Activated naive CD4-positive, alpha-beta T cell treated with anti-CD3 and anti-CD28 coated beads, Interleukin-2, amount 50 U/mL, for 24 hours (primary cell): Measurements from ENCODE around the gene DEPP1.
"Not testable (repeated sequence)": the region's sequence is repeated elsewhere in the genome, so short reads cannot be mapped to it uniquely, and the experiment has no call there.

Experiments
- H3K27ac Mint-ChIP-seq: one replicate; pipeline ENCODE4 v1.8.0; 2021; ENCODE audit warnings: mild to moderate bottlenecking, mixed read lengths
- H3K27me3 Mint-ChIP-seq: one replicate; pipeline ENCODE4 v1.8.0; 2021; ENCODE audit warnings: mixed read lengths
- H3K36me3 Mint-ChIP-seq: one replicate; pipeline ENCODE4 v1.8.0; 2021; ENCODE audit warnings: mixed read lengths
- H3K4me1 Mint-ChIP-seq: one replicate; pipeline ENCODE4 v1.8.0; 2021; ENCODE audit warnings: mixed read lengths
- H3K4me3 Mint-ChIP-seq: one replicate; pipeline ENCODE4 v1.8.0; 2021; ENCODE audit warnings: mild to moderate bottlenecking, mixed read lengths
- H3K9me3 Mint-ChIP-seq: one replicate; pipeline ENCODE4 v1.8.0; 2021; ENCODE audit warnings: mixed read lengths

DEPP1 gene

GRCh38 chr10:44978570-44979280 lies at the start of gene DEPP1:
Gene DEPP1 (minus strand): TSS chr10:44978809. CDS start chr10:44978030, 779 bp downstream.
- H3K4me1 Mint-ChIP-seq: no peaks in the 10 kb centered on the region
- no peaks in the 10 kb centered on the region for H3K27me3 Mint-ChIP-seq
- peak within 1 kb of the TSS; percentile 11 for H3K4me3 Mint-ChIP-seq
- no peaks in the 10 kb centered on the region for H3K9me3 Mint-ChIP-seq
- H3K27ac Mint-ChIP-seq: no peak within 1 kb of the TSS
- no peaks in the 10 kb centered on the region for H3K36me3 Mint-ChIP-seq

GRCh38 chr10:45023426-45023825 lies 44.8 kb upstream of the DEPP1 start:
- no peaks in the 10 kb centered on the region for H3K4me1 Mint-ChIP-seq
- peaks cover 4% of the 10 kb centered on the region for H3K36me3 Mint-ChIP-seq
- no peak overlapping the region for H3K27ac Mint-ChIP-seq
- no peak overlapping the region for H3K4me3 Mint-ChIP-seq
- H3K27me3 Mint-ChIP-seq: peaks cover 2% of the 10 kb centered on the region
- H3K9me3 Mint-ChIP-seq: peaks cover 12% of the 10 kb centered on the region

GRCh38 chr10:45015590-45015989 lies 37.0 kb upstream of the DEPP1 start:
- Mint-ChIP-seq H3K9me3 (no peaks in the 10 kb centered on the region), H3K27me3 (peaks cover 6% of the 10 kb centered on the region), H3K36me3 (no peaks in the 10 kb centered on the region), H3K4me3 (no peak overlapping the region), H3K4me1 (no peaks in the 10 kb centered on the region), H3K27ac (no peak overlapping the region)

GRCh38 chr10:45014557-45014956 lies 35.9 kb upstream of the DEPP1 start:
- H3K27ac Mint-ChIP-seq, H3K27me3 Mint-ChIP-seq, H3K4me3 Mint-ChIP-seq, H3K9me3 Mint-ChIP-seq, H3K4me1 Mint-ChIP-seq, H3K36me3 Mint-ChIP-seq: not testable (repeated sequence)

GRCh38 chr10:45008524-45009161 lies 30.0 kb upstream of the DEPP1 start:
- H3K27ac Mint-ChIP-seq: no peak overlapping the region
- peaks cover 21% of the 10 kb centered on the region for H3K36me3 Mint-ChIP-seq
- H3K9me3 Mint-ChIP-seq: peaks cover 4% of the 10 kb centered on the region

GRCh38 chr10:45006276-45007030 lies 27.8 kb upstream of the DEPP1 start:
- Mint-ChIP-seq H3K9me3 (peaks cover 9% of the 10 kb centered on the region), H3K27ac (no peak overlapping the region), H3K4me1 (peaks cover 16% of the 10 kb centered on the region), H3K27me3 (no peaks in the 10 kb centered on the region), H3K4me3 (no peak overlapping the region), H3K36me3 (peaks cover 38% of the 10 kb centered on the region)

More at GRCh38 chr10:45008524-45009161, 30.0 kb upstream of the DEPP1 start:
- no peak overlapping the region for H3K4me3 Mint-ChIP-seq
- peaks cover 3% of the 10 kb centered on the region for H3K4me1 Mint-ChIP-seq
- no peaks in the 10 kb centered on the region for H3K27me3 Mint-ChIP-seq

GRCh38 chr10:45005284-45005683 lies 26.7 kb upstream of the DEPP1 start:
- Mint-ChIP-seq H3K36me3 (peaks cover 38% of the 10 kb centered on the region), H3K4me3 (no peak overlapping the region), H3K4me1 (peaks cover 22% of the 10 kb centered on the region), H3K27me3 (no peaks in the 10 kb centered on the region), H3K27ac (no peak overlapping the region), H3K9me3 (peaks cover 10% of the 10 kb centered on the region)

GRCh38 chr10:45004661-45005060 lies 26.1 kb upstream of the DEPP1 start:
- no peak overlapping the region for H3K4me3 Mint-ChIP-seq
- H3K27ac Mint-ChIP-seq: no peak overlapping the region
- peaks cover 42% of the 10 kb centered on the region for H3K36me3 Mint-ChIP-seq
- H3K4me1 Mint-ChIP-seq: peaks cover 28% of the 10 kb centered on the region
- H3K27me3 Mint-ChIP-seq: no peaks in the 10 kb centered on the region
- peaks cover 16% of the 10 kb centered on the region for H3K9me3 Mint-ChIP-seq

- Mint-ChIP-seq H3K4me3 (no peak overlapping the region), H3K27me3 (no peaks in the 10 kb centered on the region), H3K27ac (no peak overlapping the region), H3K4me1 (peaks cover 30% of the 10 kb centered on the region), H3K9me3 (peaks cover 20% of the 10 kb centered on the region), H3K36me3 (peaks cover 43% of the 10 kb centered on the region)
Observed at GRCh38 chr10:45003432-45004000, 24.9 kb upstream of the DEPP1 start.

- peaks cover 20% of the 10 kb centered on the region for H3K9me3 Mint-ChIP-seq
- no peaks in the 10 kb centered on the region for H3K27me3 Mint-ChIP-seq
- H3K4me3 Mint-ChIP-seq: peak overlapping the region; percentile 90
- peaks cover 33% of the 10 kb centered on the region for H3K4me1 Mint-ChIP-seq
- H3K27ac Mint-ChIP-seq: peak overlapping the region; percentile 87
- peaks cover 43% of the 10 kb centered on the region for H3K36me3 Mint-ChIP-seq
Observed at GRCh38 chr10:45001381-45002148, 23.0 kb upstream of the DEPP1 start.

- H3K4me3 Mint-ChIP-seq: peak within 1 kb of the TSS; percentile 90
- H3K27ac Mint-ChIP-seq: peak within 1 kb of the TSS; percentile 95
- H3K36me3 Mint-ChIP-seq: peaks cover 39% of the 10 kb centered on the region
- H3K27me3 Mint-ChIP-seq: no peaks in the 10 kb centered on the region
- peaks cover 38% of the 10 kb centered on the region for H3K4me1 Mint-ChIP-seq
- peaks cover 20% of the 10 kb centered on the region for H3K9me3 Mint-ChIP-seq
Observed at GRCh38 chr10:45000752-45001380, 22.3 kb upstream of the DEPP1 start, which contains the start of gene ZNF22. Gene ZNF22 (plus strand): TSS chr10:45000923. CDS start chr10:45003369, 2,446 bp downstream.

- Mint-ChIP-seq H3K27ac (peak overlapping the region; percentile 95), H3K4me3 (peak overlapping the region; percentile 87), H3K9me3 (peaks cover 20% of the 10 kb centered on the region), H3K27me3 (no peaks in the 10 kb centered on the region), H3K36me3 (peaks cover 36% of the 10 kb centered on the region), H3K4me1 (peaks cover 44% of the 10 kb centered on the region)
Observed at GRCh38 chr10:45000138-45000751, 21.6 kb upstream of the DEPP1 start.

- Mint-ChIP-seq H3K27ac (no peak overlapping the region), H3K36me3 (peaks cover 17% of the 10 kb centered on the region), H3K4me1 (peaks cover 45% of the 10 kb centered on the region), H3K9me3 (peaks cover 16% of the 10 kb centered on the region), H3K27me3 (no peaks in the 10 kb centered on the region), H3K4me3 (no peak overlapping the region)
Observed at GRCh38 chr10:44998146-44998631, 19.6 kb upstream of the DEPP1 start.

GRCh38 chr10:44997105-44997748 lies 18.6 kb upstream of the DEPP1 start:
- peaks cover 11% of the 10 kb centered on the region for H3K9me3 Mint-ChIP-seq

More at GRCh38 chr10:44997105-44997748, 18.6 kb upstream of the DEPP1 start:
- no peak overlapping the region for H3K27ac Mint-ChIP-seq
- H3K36me3 Mint-ChIP-seq: peaks cover 8% of the 10 kb centered on the region
- no peaks in the 10 kb centered on the region for H3K27me3 Mint-ChIP-seq
- peaks cover 38% of the 10 kb centered on the region for H3K4me1 Mint-ChIP-seq
- no peak overlapping the region for H3K4me3 Mint-ChIP-seq
